ENCODE measurements around the gene PCID2.

DNA sequence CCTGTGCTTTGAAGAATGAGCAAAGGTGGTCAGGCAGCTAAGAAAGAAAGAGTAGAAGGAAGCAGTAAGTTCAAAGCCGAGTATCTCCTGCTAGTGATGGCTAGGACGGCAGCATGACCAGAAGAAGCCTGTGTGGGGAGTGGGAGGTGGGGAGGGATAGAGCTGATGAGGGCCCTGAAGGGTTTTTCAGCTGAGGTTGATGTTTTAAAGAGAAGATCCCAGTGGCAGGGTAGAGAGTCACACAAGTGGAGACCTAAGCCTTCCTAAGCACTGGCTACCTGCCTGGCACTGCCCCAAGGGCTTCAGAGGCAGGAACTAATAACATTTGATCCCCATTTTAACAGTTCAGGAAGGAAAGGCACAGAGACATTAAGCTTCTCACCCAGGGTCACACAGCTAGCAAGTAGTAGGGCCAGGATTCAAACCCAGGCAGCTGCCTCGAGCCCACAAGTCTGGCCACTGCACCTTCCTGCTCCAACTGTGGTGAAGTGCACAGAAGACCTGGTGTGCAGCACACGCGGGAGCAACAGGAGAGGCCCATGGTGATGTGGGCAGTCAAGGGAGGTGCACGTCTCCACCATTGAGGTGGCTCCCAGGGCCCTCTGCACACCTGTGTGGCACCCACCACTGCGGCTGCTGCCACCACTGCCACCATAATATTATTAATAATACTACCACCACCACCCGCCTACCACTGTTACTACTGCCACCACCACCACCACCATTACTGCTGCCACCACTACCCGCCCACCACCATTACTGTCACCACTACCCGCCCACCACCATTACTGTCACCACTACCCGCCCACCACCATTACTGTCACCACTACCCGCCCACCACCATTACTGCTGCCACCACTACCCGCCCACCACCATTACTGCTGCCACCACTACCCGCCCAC lies 23.1 kb upstream of the PCID2 start:
- TF ChIP-seq RXRA (CRISPR knock-in tag; IDR thresholded peaks at IDR 0.05) = no peak
- TF ChIP-seq E2F5 (CRISPR knock-in tag; conservative IDR thresholded peaks at IDR 0.05) = no peak

All from HepG2 (cell line).